ENCODE results near the gene ZBTB46. TPM values are rescaled to one million over a fixed set of nuclear protein-coding genes. Genes with fewer than 3 reads are reported as not detected.

Gene ZBTB46
- total and polyA plus RNA-seq, 2 experiments from 2014 or later, result 2.0 to 4.0 TPM

- Histone ChIP-seq H3K4me2 (no peak overlapping the region), H3K9me2 (replicated peaks; ENCODE audit: insufficient read depth) (no peaks in the 10 kb centered on the region), H3K27me3 (no peaks in the 10 kb centered on the region), H3K79me2 (no peaks in the 10 kb centered on the region), H3K4me1 (ENCODE audit: insufficient read depth) (peaks cover 15% of the 10 kb centered on the region), H3K9me3 (ENCODE audit: low read depth) (no peaks in the 10 kb centered on the region), H2AFZ (no peak overlapping the region), H4K20me1 (ENCODE audit: insufficient read depth, poor library complexity, severe bottlenecking) (no peaks in the 10 kb centered on the region), H3K36me3 (replicated peaks; ENCODE audit: insufficient read depth, low read depth) (no peaks in the 10 kb centered on the region), H3K27ac (no peak overlapping the region), H3K4me3 (no peak overlapping the region)
- TF ChIP-seq EZH2phosphoT487 (IDR thresholded peaks at IDR 0.05; ENCODE audit: low read depth, severe bottlenecking, unreplicated experiment), result no peak
- no peak for TF ChIP-seq EZH2 (IDR thresholded peaks at IDR 0.05; ENCODE audit: borderline replicate concordance)
- 83% methylated on average over 8 of the region's 8 CpGs for WGBS (ENCODE audit: low lambda C conversion rate, missing lambda C conversion rate)
- DNase-seq (ENCODE audit: low spot score), result no peak
Measured at GRCh38 chr20:63837479-63837878, 6.4 kb upstream of the ZBTB46 start.

- peaks cover 15% of the 10 kb centered on the region for H3K4me1 ChIP-seq (ENCODE audit: insufficient read depth)
- no peaks in the 10 kb centered on the region for H4K20me1 ChIP-seq (ENCODE audit: insufficient read depth, poor library complexity, severe bottlenecking)
- H3K9me2 ChIP-seq (replicated peaks; ENCODE audit: insufficient read depth), result no peaks in the 10 kb centered on the region
- TF ChIP-seq EZH2phosphoT487 (IDR thresholded peaks at IDR 0.05; ENCODE audit: low read depth, severe bottlenecking, unreplicated experiment) (no peak), CTCF (IDR thresholded peaks at IDR 0.05; ENCODE audit: poor library complexity) (no peak), EZH2 (IDR thresholded peaks at IDR 0.05; ENCODE audit: borderline replicate concordance) (no peak)
- no peaks in the 10 kb centered on the region for H3K27me3 ChIP-seq
- no peak overlapping the region for H3K27ac ChIP-seq
- H3K36me3 ChIP-seq (replicated peaks; ENCODE audit: insufficient read depth, low read depth), result no peaks in the 10 kb centered on the region
- H2AFZ ChIP-seq, result no peak overlapping the region
- H3K79me2 ChIP-seq, result no peaks in the 10 kb centered on the region
- no peak overlapping the region for H3K4me2 ChIP-seq
- no peak for DNase-seq (ENCODE audit: low spot score)
- 84% methylated on average over 18 of the region's 27 CpGs for whole genome bisulfite sequencing (ENCODE audit: low lambda C conversion rate, missing lambda C conversion rate)
- H3K9me3 ChIP-seq (ENCODE audit: low read depth), result no peaks in the 10 kb centered on the region
- no peak overlapping the region for H3K4me3 ChIP-seq
Measured at GRCh38 chr20:63836458-63837344, 5.6 kb upstream of the ZBTB46 start.

DNA sequence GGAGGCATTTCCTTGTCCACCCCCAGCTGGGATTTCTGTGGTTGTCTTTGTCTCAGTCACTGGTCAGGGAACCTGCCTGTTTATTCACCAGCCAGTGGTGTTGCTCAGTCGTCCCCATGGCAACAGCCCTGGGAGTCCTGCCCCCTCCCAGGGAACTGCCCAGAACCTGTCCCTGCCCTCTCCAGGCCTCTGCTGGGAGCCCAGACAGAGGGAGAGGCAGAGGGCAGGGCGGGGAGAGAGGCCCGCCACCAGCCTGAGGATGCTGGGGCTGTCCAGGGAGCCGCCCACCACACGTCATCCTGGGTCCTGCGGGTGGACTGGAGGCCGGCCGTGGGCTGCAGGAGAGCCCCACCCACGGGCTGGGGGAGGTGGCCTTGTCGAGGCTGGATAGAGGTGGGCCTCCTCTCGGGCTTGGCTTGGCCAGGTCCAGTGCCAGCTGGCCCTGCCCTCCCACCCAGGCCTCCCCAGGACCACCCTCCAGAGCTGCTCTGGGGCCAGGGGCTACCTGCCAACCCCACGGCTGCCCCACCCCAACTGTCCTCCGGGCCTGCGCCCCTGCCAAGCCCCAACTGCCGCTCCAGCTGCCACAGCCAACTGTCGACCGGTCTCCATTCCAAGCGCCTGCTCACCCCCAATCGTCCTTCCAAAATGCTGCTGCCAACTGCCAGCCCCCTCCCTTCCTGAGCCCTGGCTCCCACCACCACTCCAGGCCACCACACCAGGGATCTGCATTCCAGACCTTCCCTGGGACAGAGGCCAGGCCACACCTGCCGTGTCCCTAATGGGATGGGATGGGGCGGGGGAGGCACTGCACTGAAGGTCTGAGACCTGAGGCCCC, 4.2 kb upstream of the ZBTB46 start:
- H3K36me3 ChIP-seq (replicated peaks; ENCODE audit: insufficient read depth, low read depth), result no peaks in the 10 kb centered on the region
- no peak for TF ChIP-seq EZH2 (IDR thresholded peaks at IDR 0.05; ENCODE audit: borderline replicate concordance)
- no peak for TF ChIP-seq CTCF (IDR thresholded peaks at IDR 0.05; ENCODE audit: poor library complexity)
- no peak for TF ChIP-seq EZH2phosphoT487 (IDR thresholded peaks at IDR 0.05; ENCODE audit: low read depth, severe bottlenecking, unreplicated experiment)
- peak; percentile 96 for DNase-seq (ENCODE audit: low spot score)
- no peaks in the 10 kb centered on the region for H3K27me3 ChIP-seq
- no peaks in the 10 kb centered on the region for H3K9me2 ChIP-seq (replicated peaks; ENCODE audit: insufficient read depth)
- H3K27ac ChIP-seq, result peak overlapping the region; percentile 49
- H4K20me1 ChIP-seq (ENCODE audit: insufficient read depth, poor library complexity, severe bottlenecking), result no peaks in the 10 kb centered on the region
- no peaks in the 10 kb centered on the region for H3K79me2 ChIP-seq
- H3K4me1 ChIP-seq (ENCODE audit: insufficient read depth), result peaks cover 15% of the 10 kb centered on the region
- no peaks in the 10 kb centered on the region for H3K9me3 ChIP-seq (ENCODE audit: low read depth)
- H2AFZ ChIP-seq, result no peak overlapping the region
- no peak overlapping the region for H3K4me3 ChIP-seq
- peak overlapping the region; percentile 45 for H3K4me2 ChIP-seq
- 52% methylated on average over 17 of the region's 21 CpGs for WGBS (ENCODE audit: low lambda C conversion rate, missing lambda C conversion rate)

Data from hepatocyte (in vitro differentiated cells).